GM18868 (cell line): ENCODE measurements around the gene ADGRB2.

Experiments
- ATAC-seq: cut with Tn5 transposase; IDR thresholded peaks from one replicate; pipeline ENCODE4 v1.9.1; 2021; ENCODE audit warnings: mild to moderate bottlenecking, moderate library complexity; ENCODE audit not compliant: unreplicated experiment

ADGRB2 gene

GRCh38 chr1:31764312-31765040 is at the start of gene ADGRB2:
TSS of gene ADGRB2 (minus strand) at chr1:31764340. CDS start at chr1:31757221, 7,119 bp downstream.
- no peak for ATAC-seq

GRCh38 chr1:31812158-31812829 is 48.2 kb upstream of the ADGRB2 start:
- no peak for ATAC-seq

- no peak for ATAC-seq
These were observed 47.5 kb upstream of the ADGRB2 start for GRCh38 chr1:31811605-31812004.

- ATAC-seq, result no peak
These were observed 45.6 kb upstream of the ADGRB2 start for GRCh38 chr1:31809698-31810097.

GRCh38 chr1:31807273-31808048 is 43.3 kb upstream of the ADGRB2 start:
- no peak for ATAC-seq

- ATAC-seq, result no peak
These were observed 41.2 kb upstream of the ADGRB2 start for GRCh38 chr1:31805318-31805717.

GRCh38 chr1:31804098-31804497 is 40.0 kb upstream of the ADGRB2 start:
- ATAC-seq, result no peak

GRCh38 chr1:31803610-31804009 is 39.5 kb upstream of the ADGRB2 start:
- no peak for ATAC-seq

GRCh38 chr1:31802190-31803150 is 38.3 kb upstream of the ADGRB2 start:
- no peak for ATAC-seq

GRCh38 chr1:31801458-31801857 is 37.3 kb upstream of the ADGRB2 start:
- no peak for ATAC-seq

- ATAC-seq, result no peak
These were observed 36.5 kb upstream of the ADGRB2 start for GRCh38 chr1:31800674-31800967.

- ATAC-seq, result no peak
These were observed 35.9 kb upstream of the ADGRB2 start for GRCh38 chr1:31799895-31800673.

- no peak for ATAC-seq
These were observed 35.2 kb upstream of the ADGRB2 start for GRCh38 chr1:31799196-31799894.

- ATAC-seq, result no peak
These were observed 34.5 kb upstream of the ADGRB2 start for GRCh38 chr1:31798433-31799195.

GRCh38 chr1:31798086-31798432 is 33.9 kb upstream of the ADGRB2 start:
- ATAC-seq, result no peak

GRCh38 chr1:31797216-31797615 is 33.1 kb upstream of the ADGRB2 start:
- no peak for ATAC-seq

GRCh38 chr1:31796707-31797106 is 32.6 kb upstream of the ADGRB2 start:
- ATAC-seq, result no peak

- ATAC-seq, result no peak
These were observed 31.9 kb upstream of the ADGRB2 start for GRCh38 chr1:31795801-31796621.
